OCI-LY1 (cell line): ENCODE data around the gene ILDR1.

ENCODE experiments used
- EZH2 ChIP-seq: fragments of 200-600 bp; sonication (generic), shearing (Covaris generic); IDR thresholded peaks from 2 replicates; pipeline ENCODE4 v1.8.0; 2017; ENCODE audit warnings: borderline replicate concordance, mixed run types, mild to moderate bottlenecking, antibody characterized with exemption, low read length, moderate library complexity, mixed read lengths
- TF ChIP-seq, protein P1 (sequence below): fragments of 200-600 bp; sonication (generic), shearing (Covaris generic); IDR thresholded peaks from 2 replicates; pipeline ENCODE4 v1.5.1; 2017; ENCODE audit warnings: mild to moderate bottlenecking, antibody characterized with exemption, low read length, moderate library complexity, mixed read lengths

DNA sequence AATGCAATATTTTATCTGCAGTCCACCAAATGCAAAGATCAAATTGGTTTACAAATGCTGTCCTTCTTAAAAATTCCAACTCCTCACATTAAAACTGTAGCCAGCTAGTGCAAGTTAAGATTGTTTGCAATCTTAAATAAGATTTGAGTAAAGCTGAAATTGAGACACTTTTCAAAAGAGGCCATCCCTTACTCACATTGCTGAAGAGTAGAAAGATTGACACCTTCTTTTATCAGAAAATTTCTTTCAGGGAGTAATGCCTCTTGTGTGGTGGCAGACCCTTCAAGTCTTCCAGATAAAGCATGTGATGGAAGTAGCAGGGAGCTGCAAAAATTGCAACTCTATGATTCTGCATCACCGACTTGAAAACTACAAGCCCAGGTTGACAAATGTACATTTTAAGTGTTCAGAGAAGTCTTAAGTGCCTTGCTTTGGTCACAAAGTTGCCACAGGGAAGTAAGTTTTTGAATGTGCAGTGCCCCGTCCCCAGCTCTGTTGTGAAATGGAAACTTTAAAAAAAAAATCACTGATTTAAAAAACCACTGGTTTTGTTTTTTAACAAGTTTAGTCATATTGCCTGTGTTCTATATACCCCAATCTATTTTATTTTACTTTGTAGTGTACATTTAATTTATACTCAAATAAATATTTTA lies 45.7 kb upstream of the ILDR1 start:
- TF ChIP-seq, protein P1, sequence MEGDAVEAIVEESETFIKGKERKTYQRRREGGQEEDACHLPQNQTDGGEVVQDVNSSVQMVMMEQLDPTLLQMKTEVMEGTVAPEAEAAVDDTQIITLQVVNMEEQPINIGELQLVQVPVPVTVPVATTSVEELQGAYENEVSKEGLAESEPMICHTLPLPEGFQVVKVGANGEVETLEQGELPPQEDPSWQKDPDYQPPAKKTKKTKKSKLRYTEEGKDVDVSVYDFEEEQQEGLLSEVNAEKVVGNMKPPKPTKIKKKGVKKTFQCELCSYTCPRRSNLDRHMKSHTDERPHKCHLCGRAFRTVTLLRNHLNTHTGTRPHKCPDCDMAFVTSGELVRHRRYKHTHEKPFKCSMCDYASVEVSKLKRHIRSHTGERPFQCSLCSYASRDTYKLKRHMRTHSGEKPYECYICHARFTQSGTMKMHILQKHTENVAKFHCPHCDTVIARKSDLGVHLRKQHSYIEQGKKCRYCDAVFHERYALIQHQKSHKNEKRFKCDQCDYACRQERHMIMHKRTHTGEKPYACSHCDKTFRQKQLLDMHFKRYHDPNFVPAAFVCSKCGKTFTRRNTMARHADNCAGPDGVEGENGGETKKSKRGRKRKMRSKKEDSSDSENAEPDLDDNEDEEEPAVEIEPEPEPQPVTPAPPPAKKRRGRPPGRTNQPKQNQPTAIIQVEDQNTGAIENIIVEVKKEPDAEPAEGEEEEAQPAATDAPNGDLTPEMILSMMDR, result no peak
- no peak for TF ChIP-seq EZH2
